COR-L47 (cell line): ENCODE measurements around the gene TNNI3K.
"Not testable (repeated sequence)": the region's sequence is repeated elsewhere in the genome, so short reads cannot be mapped to it uniquely, and the experiment has no call there.

ENCODE experiments used
- DNase-seq: peaks from one replicate; lab custom pipeline; 2025; lab: John Stamatoyannopoulos, UW

The TNNI3K gene

GRCh38 chr1:74235153-74235552 is at the start of gene TNNI3K:
Gene TNNI3K, plus strand, starts transcription at chr1:74235387. Its CDS starts 65 bp downstream, at chr1:74235452.
- no peak for DNase-seq

- no peak for DNase-seq
Measured at GRCh38 chr1:74193908-74194307, 41.3 kb upstream of the TNNI3K start.

GRCh38 chr1:74195339-74195738 is 39.8 kb upstream of the TNNI3K start:
- no peak for DNase-seq

GRCh38 chr1:74197255-74197654 is 37.9 kb upstream of the TNNI3K start:
- no peak for DNase-seq

- peak; percentile 92 for DNase-seq
Measured at GRCh38 chr1:74197657-74198552, 37.3 kb upstream of the TNNI3K start, which contains the start of the genes FPGT and LRRIQ3. Gene FPGT, plus strand, starts transcription at chr1:74198242. Its CDS starts 37 bp downstream, at chr1:74198279. Gene LRRIQ3, minus strand, starts transcription at chr1:74198176. Its CDS starts 14,492 bp downstream, at chr1:74183684.

- DNase-seq: no peak
Measured at GRCh38 chr1:74199504-74199903, 35.7 kb upstream of the TNNI3K start.

GRCh38 chr1:74205266-74205665 is 29.9 kb upstream of the TNNI3K start:
- no peak for DNase-seq

- DNase-seq: no peak
Measured at GRCh38 chr1:74215229-74215628, 20.0 kb upstream of the TNNI3K start.

- no peak for DNase-seq
Measured at GRCh38 chr1:74222701-74223100, 12.5 kb upstream of the TNNI3K start.

GRCh38 chr1:74223453-74223852 is 11.7 kb upstream of the TNNI3K start:
- no peak for DNase-seq

- DNase-seq: no peak
Measured at GRCh38 chr1:74236440-74236839, 1.3 kb downstream of the TNNI3K start.

GRCh38 chr1:74237035-74237434 is 1.8 kb downstream of the TNNI3K start:
- DNase-seq: no peak

GRCh38 chr1:74237787-74238186 is 2.6 kb downstream of the TNNI3K start:
- DNase-seq: no peak

- no peak for DNase-seq
Measured at GRCh38 chr1:74245168-74245772, 10.1 kb downstream of the TNNI3K start.

GRCh38 chr1:74246315-74246714 is 11.1 kb downstream of the TNNI3K start:
- DNase-seq: no peak

- DNase-seq: no peak
Measured at GRCh38 chr1:74247881-74248528, 12.8 kb downstream of the TNNI3K start.

- DNase-seq: not testable (repeated sequence)
Measured at GRCh38 chr1:74253243-74253824, 18.1 kb downstream of the TNNI3K start.

GRCh38 chr1:74266001-74266400 is 30.8 kb downstream of the TNNI3K start:
- DNase-seq: no peak

- no peak for DNase-seq
Measured at GRCh38 chr1:74271503-74271902, 36.3 kb downstream of the TNNI3K start.

GRCh38 chr1:74280642-74281396 is 45.6 kb downstream of the TNNI3K start:
- no peak for DNase-seq

- no peak for DNase-seq
Measured at GRCh38 chr1:74286414-74286813, 51.2 kb downstream of the TNNI3K start.

GRCh38 chr1:74314438-74314837 is 79.3 kb downstream of the TNNI3K start:
- DNase-seq: no peak
